Liver (tissue), 3 donors: ENCODE results near the gene ABCC3.

Experiments used
- EGR1 ChIP-seq, 2 donors: IDR thresholded peaks; 2 replicates each; pipeline ENCODE4 v1.6.1; 2016 to 2018; ENCODE audit warnings: antibody characterized with exemption in 2 of 2, low read depth in 2 of 2
- FOXA1 ChIP-seq: IDR thresholded peaks from 2 replicates; pipeline ENCODE4 v1.6.1; 2016; ENCODE audit warnings: antibody characterized with exemption
- HNF4A ChIP-seq, 2 donors: conservative IDR thresholded peaks; 2 replicates each; pipeline ENCODE4 v1.6.1; 2016; ENCODE audit warnings: antibody characterized with exemption in 2 of 2, mild to moderate bottlenecking in 2 of 2
- JUND ChIP-seq, 2 donors: IDR thresholded peaks; 2 replicates each; pipeline ENCODE4 v1.6.1; 2016; ENCODE audit warnings: antibody characterized with exemption in 2 of 2
- RAD21 ChIP-seq, 2 donors: IDR thresholded peaks; 2 replicates each; pipeline ENCODE4 v1.6.1; 2016; ENCODE audit warnings: antibody characterized with exemption in 2 of 2, mild to moderate bottlenecking in 2 of 2
- RXRA ChIP-seq, 2 donors: IDR thresholded peaks; 2 replicates each; pipeline ENCODE4 v1.6.1; 2017 to 2018; ENCODE audit warnings: antibody characterized with exemption in 2 of 2, mild to moderate bottlenecking in 1 of 2
- SP1 ChIP-seq: IDR thresholded peaks from 2 replicates; pipeline ENCODE4 v1.6.1; 2018; ENCODE audit warnings: antibody characterized with exemption, mild to moderate bottlenecking
- TAF1 ChIP-seq: conservative IDR thresholded peaks from 2 replicates; pipeline ENCODE4 v1.6.1; 2016; ENCODE audit warnings: antibody characterized with exemption, mild to moderate bottlenecking
- YY1 ChIP-seq: IDR thresholded peaks from 2 replicates; pipeline ENCODE4 v1.6.1; 2016; ENCODE audit warnings: antibody characterized with exemption, mild to moderate bottlenecking
- TF ChIP-seq, protein P1 (sequence below): fragments of 150-350 bp; IDR thresholded peaks from 2 replicates; pipeline ENCODE4 v1.5.1; 2017; ENCODE audit warnings: improper control_type of control experiment, low read depth, low read length; ENCODE audit not compliant: missing input control
- TF ChIP-seq, protein P2 (sequence below): IDR thresholded peaks from 2 replicates; pipeline ENCODE4 v1.6.1; 2016; ENCODE audit warnings: antibody characterized with exemption
- TF ChIP-seq, protein P3 (sequence below): IDR thresholded peaks from 2 replicates; pipeline ENCODE4 v1.6.1; 2016; ENCODE audit warnings: antibody characterized with exemption, mild to moderate bottlenecking
- donor health status: healthy.
- donor health status: healthy.

DNA sequence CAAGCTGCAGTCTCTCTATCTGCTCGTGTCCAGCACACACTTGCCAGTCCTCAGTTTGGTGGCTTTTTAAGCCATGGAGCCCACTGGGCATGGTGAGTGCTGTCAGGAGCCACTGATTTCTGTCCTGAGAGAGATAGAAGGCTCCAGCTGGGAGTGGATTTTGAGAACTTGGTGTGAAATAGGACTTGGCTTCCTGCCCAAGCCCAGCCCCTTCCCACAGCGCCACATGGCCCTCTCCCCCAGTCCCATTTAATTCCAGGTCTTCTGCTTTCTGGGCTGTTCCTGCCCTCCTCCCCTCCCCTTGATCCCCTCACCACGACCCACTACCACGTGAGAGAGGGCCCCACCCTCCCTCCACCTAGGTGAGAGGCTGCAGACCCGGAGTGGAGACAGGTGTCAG lies 14.4 kb upstream of the ABCC3 start:
- TF ChIP-seq, protein P1, sequence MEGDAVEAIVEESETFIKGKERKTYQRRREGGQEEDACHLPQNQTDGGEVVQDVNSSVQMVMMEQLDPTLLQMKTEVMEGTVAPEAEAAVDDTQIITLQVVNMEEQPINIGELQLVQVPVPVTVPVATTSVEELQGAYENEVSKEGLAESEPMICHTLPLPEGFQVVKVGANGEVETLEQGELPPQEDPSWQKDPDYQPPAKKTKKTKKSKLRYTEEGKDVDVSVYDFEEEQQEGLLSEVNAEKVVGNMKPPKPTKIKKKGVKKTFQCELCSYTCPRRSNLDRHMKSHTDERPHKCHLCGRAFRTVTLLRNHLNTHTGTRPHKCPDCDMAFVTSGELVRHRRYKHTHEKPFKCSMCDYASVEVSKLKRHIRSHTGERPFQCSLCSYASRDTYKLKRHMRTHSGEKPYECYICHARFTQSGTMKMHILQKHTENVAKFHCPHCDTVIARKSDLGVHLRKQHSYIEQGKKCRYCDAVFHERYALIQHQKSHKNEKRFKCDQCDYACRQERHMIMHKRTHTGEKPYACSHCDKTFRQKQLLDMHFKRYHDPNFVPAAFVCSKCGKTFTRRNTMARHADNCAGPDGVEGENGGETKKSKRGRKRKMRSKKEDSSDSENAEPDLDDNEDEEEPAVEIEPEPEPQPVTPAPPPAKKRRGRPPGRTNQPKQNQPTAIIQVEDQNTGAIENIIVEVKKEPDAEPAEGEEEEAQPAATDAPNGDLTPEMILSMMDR: no peak
- TF ChIP-seq TAF1: no peak
- no peak for TF ChIP-seq JUND (IDR thresholded peaks at IDR 0.05)
- no peak for TF ChIP-seq FOXA1
- TF ChIP-seq, protein P2, sequence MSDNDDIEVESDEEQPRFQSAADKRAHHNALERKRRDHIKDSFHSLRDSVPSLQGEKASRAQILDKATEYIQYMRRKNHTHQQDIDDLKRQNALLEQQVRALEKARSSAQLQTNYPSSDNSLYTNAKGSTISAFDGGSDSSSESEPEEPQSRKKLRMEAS: no peak
- TF ChIP-seq SP1: no peak
- TF ChIP-seq RAD21 (IDR thresholded peaks at IDR 0.05): no peak
- TF ChIP-seq HNF4A (conservative IDR thresholded peaks at IDR 0.05): no peak
- TF ChIP-seq RXRA (IDR thresholded peaks at IDR 0.05): no peak
- no peak for TF ChIP-seq YY1
- TF ChIP-seq, protein P3, sequence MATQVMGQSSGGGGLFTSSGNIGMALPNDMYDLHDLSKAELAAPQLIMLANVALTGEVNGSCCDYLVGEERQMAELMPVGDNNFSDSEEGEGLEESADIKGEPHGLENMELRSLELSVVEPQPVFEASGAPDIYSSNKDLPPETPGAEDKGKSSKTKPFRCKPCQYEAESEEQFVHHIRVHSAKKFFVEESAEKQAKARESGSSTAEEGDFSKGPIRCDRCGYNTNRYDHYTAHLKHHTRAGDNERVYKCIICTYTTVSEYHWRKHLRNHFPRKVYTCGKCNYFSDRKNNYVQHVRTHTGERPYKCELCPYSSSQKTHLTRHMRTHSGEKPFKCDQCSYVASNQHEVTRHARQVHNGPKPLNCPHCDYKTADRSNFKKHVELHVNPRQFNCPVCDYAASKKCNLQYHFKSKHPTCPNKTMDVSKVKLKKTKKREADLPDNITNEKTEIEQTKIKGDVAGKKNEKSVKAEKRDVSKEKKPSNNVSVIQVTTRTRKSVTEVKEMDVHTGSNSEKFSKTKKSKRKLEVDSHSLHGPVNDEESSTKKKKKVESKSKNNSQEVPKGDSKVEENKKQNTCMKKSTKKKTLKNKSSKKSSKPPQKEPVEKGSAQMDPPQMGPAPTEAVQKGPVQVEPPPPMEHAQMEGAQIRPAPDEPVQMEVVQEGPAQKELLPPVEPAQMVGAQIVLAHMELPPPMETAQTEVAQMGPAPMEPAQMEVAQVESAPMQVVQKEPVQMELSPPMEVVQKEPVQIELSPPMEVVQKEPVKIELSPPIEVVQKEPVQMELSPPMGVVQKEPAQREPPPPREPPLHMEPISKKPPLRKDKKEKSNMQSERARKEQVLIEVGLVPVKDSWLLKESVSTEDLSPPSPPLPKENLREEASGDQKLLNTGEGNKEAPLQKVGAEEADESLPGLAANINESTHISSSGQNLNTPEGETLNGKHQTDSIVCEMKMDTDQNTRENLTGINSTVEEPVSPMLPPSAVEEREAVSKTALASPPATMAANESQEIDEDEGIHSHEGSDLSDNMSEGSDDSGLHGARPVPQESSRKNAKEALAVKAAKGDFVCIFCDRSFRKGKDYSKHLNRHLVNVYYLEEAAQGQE: no peak
- TF ChIP-seq EGR1 (IDR thresholded peaks at IDR 0.05; ENCODE audit: low read depth in 2 of 2): no peak
